BE2C (cell line): Measurements from ENCODE around the gene COBL.

Source experiments
- DNase-seq: peaks from one replicate; pipeline ENCODE4 v3.0.0-alpha.2; 2020
- H3K27me3 ChIP-seq: fragments of 250-450 bp; sonication (Bioruptor Pico); 2 replicates; pipeline ENCODE4 v1.5.1; 2020; ENCODE audit warnings: mild to moderate bottlenecking
- H3K36me3 ChIP-seq: fragments of 250-450 bp; sonication (Bioruptor Pico); 2 replicates; pipeline ENCODE4 v1.5.1; 2020; ENCODE audit warnings: mild to moderate bottlenecking
- H3K4me1 ChIP-seq: fragments of 250-450 bp; sonication (Bioruptor Pico); 2 replicates; pipeline ENCODE4 v1.5.1; 2020
- H3K4me3 ChIP-seq: 2 replicates; pipeline ENCODE4 v1.5.1; 2011; ENCODE audit warnings: low read depth, low read length
- H3K9me3 ChIP-seq: fragments of 250-450 bp; sonication (Bioruptor Pico); 2 replicates; pipeline ENCODE4 v1.5.1; 2020
- CTCF ChIP-seq: IDR thresholded peaks from 2 replicates; pipeline ENCODE4 v1.5.1; 2012; ENCODE audit warnings: mild to moderate bottlenecking, low read depth, low read length

COBL gene

GRCh38 chr7:51029701-51030191 lies 286.9 kb downstream of the COBL start:
- Histone ChIP-seq H3K27me3 (peaks cover 6% of the 10 kb centered on the region; the same call in 1 of the 2 replicates), H3K36me3 (no peaks in the 10 kb centered on the region), H3K4me1 (no peaks in the 10 kb centered on the region), H3K9me3 (no peaks in the 10 kb centered on the region), H3K4me3 (no peak overlapping the region)
- DNase-seq: no peak
- TF ChIP-seq CTCF: no peak

DNA sequence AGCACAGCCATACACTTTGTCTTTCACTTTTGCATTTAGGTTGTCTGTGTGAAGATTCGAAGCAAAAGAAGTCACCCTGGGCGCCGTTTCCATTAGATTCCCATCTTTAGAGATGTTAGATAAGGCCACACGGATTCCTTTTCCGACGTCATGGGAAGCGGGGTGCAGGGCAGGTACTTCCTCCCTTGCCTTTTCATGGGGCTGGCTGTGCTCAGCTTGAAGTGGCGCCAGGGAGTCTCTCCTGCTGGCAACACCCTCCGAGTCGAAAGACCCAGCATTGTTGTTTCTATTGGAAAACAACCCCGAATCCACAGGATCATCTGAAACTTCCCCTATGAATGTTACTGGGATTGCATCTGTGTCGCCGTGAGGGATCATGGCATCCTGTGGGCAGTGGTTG lies 287.5 kb downstream of the COBL start:
- Histone ChIP-seq H3K4me1 (no peaks in the 10 kb centered on the region), H3K9me3 (no peaks in the 10 kb centered on the region), H3K27me3 (0 out of 2 replicates have a peak, but pooled peaks cover 2% of the 10 kb centered on the region), H3K36me3 (no peaks in the 10 kb centered on the region), H3K4me3 (no peak overlapping the region)
- DNase-seq: no peak
- TF ChIP-seq CTCF: no peak

GRCh38 chr7:51027935-51028830 lies 288.4 kb downstream of the COBL start:
- TF ChIP-seq CTCF: no peak
- Histone ChIP-seq H3K36me3 (no peaks in the 10 kb centered on the region), H3K4me3 (no peak overlapping the region), H3K4me1 (no peaks in the 10 kb centered on the region), H3K27me3 (no peaks in the 10 kb centered on the region), H3K9me3 (no peaks in the 10 kb centered on the region)
- no peak for DNase-seq

DNA sequence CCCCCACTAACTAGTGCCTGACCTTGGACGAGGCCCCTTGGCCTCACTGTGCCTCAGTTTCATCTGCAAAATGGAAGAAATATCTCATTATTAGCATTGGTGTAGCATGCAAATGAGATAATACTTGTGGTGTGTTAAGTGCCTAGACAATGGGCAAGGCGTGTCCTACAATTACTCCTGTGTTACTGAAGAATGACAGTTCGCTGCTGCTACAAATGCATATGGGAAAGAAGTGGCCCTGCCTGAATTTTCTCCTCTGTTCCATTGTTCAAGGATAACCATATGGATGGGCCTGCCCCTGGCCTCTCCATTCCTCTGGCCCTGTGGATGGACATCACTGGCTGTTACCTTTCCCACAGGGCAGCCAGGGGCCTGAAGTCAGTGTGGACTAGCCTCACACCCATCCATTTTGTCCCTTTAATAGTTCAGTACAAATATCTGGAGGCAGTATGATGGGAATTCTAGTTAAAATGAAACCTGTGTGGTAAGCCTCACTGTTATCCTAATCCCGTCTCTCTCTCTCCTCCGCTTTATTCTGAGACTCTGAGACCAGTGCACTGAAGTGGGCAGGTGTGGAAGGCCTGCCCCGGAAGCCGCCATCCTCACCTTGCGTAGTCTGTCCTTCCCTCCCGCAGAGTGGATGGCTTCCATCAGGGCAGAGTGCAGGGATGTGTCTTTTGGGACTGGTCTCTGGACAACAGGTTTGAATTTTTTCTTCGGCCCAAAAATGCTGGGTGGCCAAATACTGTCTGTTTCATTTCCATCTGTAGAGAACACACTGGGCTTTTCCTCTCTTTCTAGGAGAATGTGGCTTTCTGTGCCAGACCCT lies 289.3 kb downstream of the COBL start:
- H3K27me3 ChIP-seq: no peaks in the 10 kb centered on the region
- no peak for TF ChIP-seq CTCF
- H3K9me3 ChIP-seq: no peaks in the 10 kb centered on the region
- H3K36me3 ChIP-seq: no peaks in the 10 kb centered on the region
- H3K4me3 ChIP-seq: no peak overlapping the region
- no peak for DNase-seq
- H3K4me1 ChIP-seq: no peaks in the 10 kb centered on the region

DNA sequence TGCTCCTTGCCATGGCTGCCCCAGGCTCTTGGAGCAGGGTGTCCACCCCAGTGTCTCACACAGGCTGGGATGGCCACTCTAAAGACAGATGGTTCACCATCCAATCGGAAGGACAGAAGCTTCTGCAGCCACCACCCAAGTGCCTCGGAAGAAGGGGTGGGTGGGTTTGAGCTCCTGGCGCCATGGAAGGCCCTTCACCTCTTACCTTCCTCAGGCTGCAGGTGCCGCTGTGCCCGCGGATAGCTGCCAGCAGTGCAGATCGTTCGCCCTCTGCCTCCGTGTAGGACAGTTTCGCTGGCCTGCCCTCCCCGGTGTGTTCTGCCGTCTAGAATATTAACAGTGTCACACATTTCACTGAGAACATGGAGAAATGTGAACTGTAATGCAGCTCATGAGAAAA lies 290.3 kb downstream of the COBL start:
- no peaks in the 10 kb centered on the region for H3K36me3 ChIP-seq

More for the DNA sequence above, 290.3 kb downstream of the COBL start:
- no peak for TF ChIP-seq CTCF
- no peak for DNase-seq
- Histone ChIP-seq H3K27me3 (no peaks in the 10 kb centered on the region), H3K4me1 (no peaks in the 10 kb centered on the region), H3K9me3 (no peaks in the 10 kb centered on the region), H3K4me3 (no peak overlapping the region)
